ENCODE data around the gene GLS. TPM values are rescaled to one million over a fixed set of nuclear protein-coding genes. Genes with fewer than 3 reads are reported as not detected.

The GLS gene
- total and polyA plus RNA-seq, 9 of the 15 experiments (the other 6 are each of a cell fraction or from before 2014, with no cell fraction given) = 13.7 to 77.5 (median 48.2) TPM

DNA sequence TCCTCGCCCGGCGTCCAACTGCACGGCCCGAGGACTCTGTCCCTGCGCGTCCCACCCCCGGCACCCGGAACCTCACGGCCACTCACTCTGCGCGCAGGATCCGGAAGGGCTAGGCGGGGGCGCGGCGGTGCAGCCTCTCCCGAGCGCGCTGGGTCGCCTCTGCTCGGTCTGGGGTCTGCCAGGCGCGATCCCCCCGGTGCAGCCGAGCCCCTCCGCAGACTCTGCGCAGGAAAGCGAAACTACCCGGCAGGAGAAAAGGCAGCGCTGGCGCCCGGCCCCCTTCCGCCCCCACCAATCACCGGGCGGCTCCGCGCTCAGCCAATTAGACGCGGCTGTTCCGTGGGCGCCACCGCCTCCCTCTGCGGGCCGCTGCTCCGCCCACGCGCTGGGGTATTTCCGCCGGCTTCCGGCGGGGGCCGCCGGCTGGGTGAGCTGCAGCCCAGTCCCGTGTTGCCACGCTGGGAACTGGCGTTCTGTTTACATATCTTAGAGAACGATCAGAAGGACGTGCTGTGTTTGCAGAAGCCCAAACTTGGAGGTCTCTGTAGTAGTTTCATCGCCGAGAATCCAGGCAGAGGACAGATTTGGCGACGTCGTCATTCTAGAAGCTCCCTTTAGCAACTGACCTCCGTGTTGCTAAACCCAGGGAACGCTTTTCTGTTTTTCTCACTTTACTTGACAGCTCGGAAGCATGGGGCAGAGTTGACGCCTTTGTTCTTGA, 133.5 kb downstream of the GLS start, which contains the start of gene STAT1 (continued):
- TF ChIP-seq BRF1 (IDR thresholded peaks at IDR 0.05; ENCODE audit: borderline replicate concordance, extremely low read depth, insufficient read length) = no peak
- TF ChIP-seq, protein P1, sequence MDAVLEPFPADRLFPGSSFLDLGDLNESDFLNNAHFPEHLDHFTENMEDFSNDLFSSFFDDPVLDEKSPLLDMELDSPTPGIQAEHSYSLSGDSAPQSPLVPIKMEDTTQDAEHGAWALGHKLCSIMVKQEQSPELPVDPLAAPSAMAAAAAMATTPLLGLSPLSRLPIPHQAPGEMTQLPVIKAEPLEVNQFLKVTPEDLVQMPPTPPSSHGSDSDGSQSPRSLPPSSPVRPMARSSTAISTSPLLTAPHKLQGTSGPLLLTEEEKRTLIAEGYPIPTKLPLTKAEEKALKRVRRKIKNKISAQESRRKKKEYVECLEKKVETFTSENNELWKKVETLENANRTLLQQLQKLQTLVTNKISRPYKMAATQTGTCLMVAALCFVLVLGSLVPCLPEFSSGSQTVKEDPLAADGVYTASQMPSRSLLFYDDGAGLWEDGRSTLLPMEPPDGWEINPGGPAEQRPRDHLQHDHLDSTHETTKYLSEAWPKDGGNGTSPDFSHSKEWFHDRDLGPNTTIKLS (IDR thresholded peaks at IDR 0.05; ENCODE audit: borderline replicate concordance, low read depth) = peak; percentile 82; the same call in 1 of the 2 replicates
- TF ChIP-seq LARP7 (IDR thresholded peaks at IDR 0.05) = no peak
- TF ChIP-seq, protein P2, sequence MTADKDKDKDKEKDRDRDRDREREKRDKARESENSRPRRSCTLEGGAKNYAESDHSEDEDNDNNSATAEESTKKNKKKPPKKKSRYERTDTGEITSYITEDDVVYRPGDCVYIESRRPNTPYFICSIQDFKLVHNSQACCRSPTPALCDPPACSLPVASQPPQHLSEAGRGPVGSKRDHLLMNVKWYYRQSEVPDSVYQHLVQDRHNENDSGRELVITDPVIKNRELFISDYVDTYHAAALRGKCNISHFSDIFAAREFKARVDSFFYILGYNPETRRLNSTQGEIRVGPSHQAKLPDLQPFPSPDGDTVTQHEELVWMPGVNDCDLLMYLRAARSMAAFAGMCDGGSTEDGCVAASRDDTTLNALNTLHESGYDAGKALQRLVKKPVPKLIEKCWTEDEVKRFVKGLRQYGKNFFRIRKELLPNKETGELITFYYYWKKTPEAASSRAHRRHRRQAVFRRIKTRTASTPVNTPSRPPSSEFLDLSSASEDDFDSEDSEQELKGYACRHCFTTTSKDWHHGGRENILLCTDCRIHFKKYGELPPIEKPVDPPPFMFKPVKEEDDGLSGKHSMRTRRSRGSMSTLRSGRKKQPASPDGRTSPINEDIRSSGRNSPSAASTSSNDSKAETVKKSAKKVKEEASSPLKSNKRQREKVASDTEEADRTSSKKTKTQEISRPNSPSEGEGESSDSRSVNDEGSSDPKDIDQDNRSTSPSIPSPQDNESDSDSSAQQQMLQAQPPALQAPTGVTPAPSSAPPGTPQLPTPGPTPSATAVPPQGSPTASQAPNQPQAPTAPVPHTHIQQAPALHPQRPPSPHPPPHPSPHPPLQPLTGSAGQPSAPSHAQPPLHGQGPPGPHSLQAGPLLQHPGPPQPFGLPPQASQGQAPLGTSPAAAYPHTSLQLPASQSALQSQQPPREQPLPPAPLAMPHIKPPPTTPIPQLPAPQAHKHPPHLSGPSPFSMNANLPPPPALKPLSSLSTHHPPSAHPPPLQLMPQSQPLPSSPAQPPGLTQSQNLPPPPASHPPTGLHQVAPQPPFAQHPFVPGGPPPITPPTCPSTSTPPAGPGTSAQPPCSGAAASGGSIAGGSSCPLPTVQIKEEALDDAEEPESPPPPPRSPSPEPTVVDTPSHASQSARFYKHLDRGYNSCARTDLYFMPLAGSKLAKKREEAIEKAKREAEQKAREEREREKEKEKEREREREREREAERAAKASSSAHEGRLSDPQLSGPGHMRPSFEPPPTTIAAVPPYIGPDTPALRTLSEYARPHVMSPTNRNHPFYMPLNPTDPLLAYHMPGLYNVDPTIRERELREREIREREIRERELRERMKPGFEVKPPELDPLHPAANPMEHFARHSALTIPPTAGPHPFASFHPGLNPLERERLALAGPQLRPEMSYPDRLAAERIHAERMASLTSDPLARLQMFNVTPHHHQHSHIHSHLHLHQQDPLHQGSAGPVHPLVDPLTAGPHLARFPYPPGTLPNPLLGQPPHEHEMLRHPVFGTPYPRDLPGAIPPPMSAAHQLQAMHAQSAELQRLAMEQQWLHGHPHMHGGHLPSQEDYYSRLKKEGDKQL (CRISPR knock-in tag; IDR thresholded peaks at IDR 0.05; ENCODE audit: borderline replicate concordance) = no peak
- TF ChIP-seq POLR3G (IDR thresholded peaks at IDR 0.05; ENCODE audit: extremely low read depth, insufficient read length, insufficient replicate concordance) = no peak
- TF ChIP-seq SIN3A (IDR thresholded peaks at IDR 0.05; ENCODE audit: borderline replicate concordance in 2 of 2, control insufficient read depth in 1 of 2, low read depth in 2 of 2, low read length in 2 of 2) = peak; percentile 60 to 91; a peak in 3 of 4 replicates
- TF ChIP-seq MCM2 (IDR thresholded peaks at IDR 0.05; ENCODE audit: low read depth) = no peak
- TF ChIP-seq MTA1 (IDR thresholded peaks at IDR 0.05; ENCODE audit: borderline replicate concordance) = no peak
- no peak for TF ChIP-seq ARHGAP35 (IDR thresholded peaks at IDR 0.05; ENCODE audit: partially characterized antibody)
- no peak for TF ChIP-seq ZNF778 (CRISPR knock-in tag; IDR thresholded peaks at IDR 0.05)
- no peak for TF ChIP-seq MCM7 (IDR thresholded peaks at IDR 0.05)
- no peak for TF ChIP-seq TOE1 (IDR thresholded peaks at IDR 0.05; ENCODE audit: borderline replicate concordance)
- TF ChIP-seq TOE1 (CRISPR knock-in tag; IDR thresholded peaks at IDR 0.05; ENCODE audit: borderline replicate concordance, low read depth) = no peak
- peak; percentile 99 for TF ChIP-seq RBBP5 (IDR thresholded peaks at IDR 0.05; ENCODE audit: borderline replicate concordance, insufficient read depth, low read length, poor library complexity, severe bottlenecking)
- no peak for TF ChIP-seq PTTG1 (tag; IDR thresholded peaks at IDR 0.05; ENCODE audit: low read depth)
- TF ChIP-seq ZNF785 (CRISPR knock-in tag; IDR thresholded peaks at IDR 0.05) = no peak
- no peak for TF ChIP-seq ZZZ3 (IDR thresholded peaks at IDR 0.05)
- peak; percentile 91 for TF ChIP-seq ETV1 (tag; conservative IDR thresholded peaks at IDR 0.05; ENCODE audit: low read depth)
- TF ChIP-seq ZNF324 (CRISPR knock-in tag; IDR thresholded peaks at IDR 0.05) = no peak
- TF ChIP-seq RUNX1 (IDR thresholded peaks at IDR 0.05; ENCODE audit: low read depth) = no peak
- TF ChIP-seq ATF7 (IDR thresholded peaks at IDR 0.05) = peak; percentile 51; the same call in 1 of the 2 replicates

All from K562 (cell line).